HG03095 (cell line): ENCODE results near the gene PTRH1.
"Not testable (repeated sequence)": the region's sequence is repeated elsewhere in the genome, so short reads cannot be mapped to it uniquely, and the experiment has no call there.

Source experiments
- ATAC-seq: cut with Tn5 transposase; IDR thresholded peaks from one replicate; pipeline ENCODE4 v1.9.1; 2021; ENCODE audit warnings: moderate library complexity; ENCODE audit not compliant: unreplicated experiment

The PTRH1 gene

GRCh38 chr9:127715470-127716337, at the start of gene PTRH1, which contains the start of gene TTC16:
Gene PTRH1, minus strand, starts transcription at chr9:127715663. Its CDS starts 24 bp downstream, at chr9:127715639.
Gene TTC16, plus strand, starts transcription at chr9:127716079. Its CDS starts 67 bp downstream, at chr9:127716146.
- peak; percentile 91 for ATAC-seq

- no peak for ATAC-seq
Measured at GRCh38 chr9:127763918-127764384, 48.5 kb upstream of the PTRH1 start.

GRCh38 chr9:127762111-127762676, 46.7 kb upstream of the PTRH1 start:
- ATAC-seq = no peak

GRCh38 chr9:127761491-127761956, 46.1 kb upstream of the PTRH1 start:
- no peak for ATAC-seq

GRCh38 chr9:127761061-127761460, 45.6 kb upstream of the PTRH1 start:
- ATAC-seq = no peak

GRCh38 chr9:127758843-127759242, 43.4 kb upstream of the PTRH1 start:
- no peak for ATAC-seq

- ATAC-seq = not testable (repeated sequence)
Measured at GRCh38 chr9:127756776-127757175, 41.3 kb upstream of the PTRH1 start.

- no peak for ATAC-seq
Measured at GRCh38 chr9:127756233-127756632, 40.8 kb upstream of the PTRH1 start.

GRCh38 chr9:127755061-127756060, 39.9 kb upstream of the PTRH1 start:
- ATAC-seq = no peak

GRCh38 chr9:127754099-127755060, 38.9 kb upstream of the PTRH1 start:
- no peak for ATAC-seq

- ATAC-seq = no peak
Measured at GRCh38 chr9:127753622-127754021, 38.2 kb upstream of the PTRH1 start.

GRCh38 chr9:127753148-127753547, 37.7 kb upstream of the PTRH1 start:
- no peak for ATAC-seq

GRCh38 chr9:127751269-127752054, 36.0 kb upstream of the PTRH1 start:
- no peak for ATAC-seq

GRCh38 chr9:127749090-127749787, 33.8 kb upstream of the PTRH1 start:
- ATAC-seq = no peak

GRCh38 chr9:127746959-127747569, 31.6 kb upstream of the PTRH1 start:
- no peak for ATAC-seq

GRCh38 chr9:127744398-127745110, 29.1 kb upstream of the PTRH1 start:
- ATAC-seq = no peak

- ATAC-seq = no peak
Measured at GRCh38 chr9:127742435-127743088, 27.1 kb upstream of the PTRH1 start.
